Activated T-helper 2 cell treated with anti-CD3 and anti-CD28 coated beads, Interferon-gamma antibody, Interleukin-2, Interleukin-4, amounts not matched to agents 10 μg/mL and 5 μg/mL and 100 μg/mL, durations not matched to agents 14 hours and 24 hours and 36 hours (primary cell): ENCODE results near the gene SET. TPM values are rescaled to one million over a fixed set of nuclear protein-coding genes. Genes with fewer than 3 reads are reported as not detected.

Experiments used
- DNase-seq: peaks from one replicate; pipeline ENCODE4 v3.0.0; 2021; ENCODE audit warnings: low spot score
- H3K27ac Mint-ChIP-seq: one replicate; pipeline ENCODE4 v1.8.0; 2021; ENCODE audit warnings: mixed read lengths
- H3K27me3 Mint-ChIP-seq: one replicate; pipeline ENCODE4 v1.8.0; 2021; ENCODE audit warnings: low read depth, mixed read lengths
- H3K36me3 Mint-ChIP-seq: one replicate; pipeline ENCODE4 v1.8.0; 2021; ENCODE audit warnings: low read depth, mixed read lengths
- H3K4me1 Mint-ChIP-seq: one replicate; pipeline ENCODE4 v1.8.0; 2021; ENCODE audit warnings: low read depth, mixed read lengths
- H3K4me3 Mint-ChIP-seq: one replicate; pipeline ENCODE4 v1.8.0; 2021; ENCODE audit warnings: low read depth, mild to moderate bottlenecking, moderate library complexity, mixed read lengths
- H3K9me3 Mint-ChIP-seq: one replicate; pipeline ENCODE4 v1.8.0; 2021; ENCODE audit warnings: mixed read lengths
- intact Hi-C: fragments of 100-400 bp; cut with micrococcal nuclease; formaldehyde crosslinking; loops from one replicate; pipeline ENCODE4 v1.15.1; 2023
- total RNA-seq: library from RNA; stranded (reverse); gene quantifications from 2 replicates; pipeline ENCODE4 v1.2.3, GENCODE V29; 2022

SET gene
- total RNA-seq, 1 donor from 2014 or later: 756 TPM

- H3K27me3 Mint-ChIP-seq: no peaks in the 10 kb centered on the region
- no peaks in the 10 kb centered on the region for H3K9me3 Mint-ChIP-seq
- H3K4me3 Mint-ChIP-seq: no peak overlapping the region
- peaks cover 13% of the 10 kb centered on the region for H3K4me1 Mint-ChIP-seq
- peaks cover 5% of the 10 kb centered on the region for H3K36me3 Mint-ChIP-seq
- intact Hi-C loops: no loop called here
- no peak for DNase-seq
- no peak overlapping the region for H3K27ac Mint-ChIP-seq
Measured at GRCh38 chr9:128731093-128731492, 42.1 kb downstream of the SET start.

GRCh38 chr9:128731691-128732090, 42.7 kb downstream of the SET start:
- Mint-ChIP-seq H3K27ac (no peak overlapping the region), H3K4me3 (no peak overlapping the region), H3K27me3 (no peaks in the 10 kb centered on the region), H3K4me1 (peaks cover 11% of the 10 kb centered on the region), H3K9me3 (no peaks in the 10 kb centered on the region), H3K36me3 (peaks cover 5% of the 10 kb centered on the region)
- DNase-seq: no peak
- intact Hi-C loops: no loop called here

GRCh38 chr9:128732576-128732975, 43.6 kb downstream of the SET start:
- intact Hi-C loops: no loop called here

GRCh38 chr9:128733256-128733655, 44.2 kb downstream of the SET start:
- no peak overlapping the region for H3K27ac Mint-ChIP-seq
- no peak overlapping the region for H3K4me3 Mint-ChIP-seq
- no peaks in the 10 kb centered on the region for H3K27me3 Mint-ChIP-seq
- intact Hi-C loops: no loop called here
- peaks cover 8% of the 10 kb centered on the region for H3K4me1 Mint-ChIP-seq
- no peaks in the 10 kb centered on the region for H3K9me3 Mint-ChIP-seq
- H3K36me3 Mint-ChIP-seq: peaks cover 5% of the 10 kb centered on the region
- DNase-seq: no peak

More at GRCh38 chr9:128732576-128732975, 43.6 kb downstream of the SET start:
- H3K27ac Mint-ChIP-seq: no peak overlapping the region
- no peak for DNase-seq
- H3K4me1 Mint-ChIP-seq: peaks cover 9% of the 10 kb centered on the region
- no peaks in the 10 kb centered on the region for H3K9me3 Mint-ChIP-seq
- H3K27me3 Mint-ChIP-seq: no peaks in the 10 kb centered on the region
- no peak overlapping the region for H3K4me3 Mint-ChIP-seq
- peaks cover 5% of the 10 kb centered on the region for H3K36me3 Mint-ChIP-seq

DNA sequence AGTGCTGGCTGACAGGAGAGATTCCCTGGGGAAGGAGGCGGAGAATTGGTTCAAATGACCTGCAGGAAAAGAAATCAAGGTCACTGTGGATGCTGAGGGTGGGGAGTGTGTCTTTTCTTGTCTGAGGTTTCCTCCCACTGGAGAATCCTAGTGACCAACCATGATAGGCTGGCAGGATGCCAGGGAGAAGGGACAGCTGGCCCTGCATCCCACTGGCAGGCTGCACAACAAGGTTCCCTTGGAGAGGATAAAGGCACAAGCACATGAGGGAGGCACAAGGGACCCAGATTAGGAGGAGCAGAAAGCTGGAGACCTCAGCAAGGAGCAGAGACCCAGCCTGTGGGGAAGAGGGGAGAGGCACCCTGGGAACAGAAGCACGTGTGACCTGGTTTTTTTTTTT, 46.4 kb downstream of the SET start:
- Mint-ChIP-seq H3K27me3 (no peaks in the 10 kb centered on the region), H3K36me3 (peaks cover 5% of the 10 kb centered on the region), H3K27ac (no peak overlapping the region), H3K4me1 (peaks cover 8% of the 10 kb centered on the region), H3K4me3 (no peak overlapping the region), H3K9me3 (no peaks in the 10 kb centered on the region)
- no peak for DNase-seq
- intact Hi-C loops: no loop called here

GRCh38 chr9:128742401-128742800, 53.4 kb downstream of the SET start:
- Mint-ChIP-seq H3K27ac (no peak overlapping the region), H3K9me3 (no peaks in the 10 kb centered on the region), H3K27me3 (no peaks in the 10 kb centered on the region), H3K36me3 (no peaks in the 10 kb centered on the region), H3K4me1 (no peaks in the 10 kb centered on the region), H3K4me3 (no peak overlapping the region)
- no peak for DNase-seq
- intact Hi-C loops: no loop called here

GRCh38 chr9:128743421-128743820, 54.4 kb downstream of the SET start:
- H3K27ac Mint-ChIP-seq: no peak overlapping the region
- H3K36me3 Mint-ChIP-seq: no peaks in the 10 kb centered on the region
- DNase-seq: no peak
- no peaks in the 10 kb centered on the region for H3K9me3 Mint-ChIP-seq
- no peaks in the 10 kb centered on the region for H3K4me1 Mint-ChIP-seq
- H3K27me3 Mint-ChIP-seq: no peaks in the 10 kb centered on the region
- H3K4me3 Mint-ChIP-seq: no peak overlapping the region
- intact Hi-C loops: no loop called here

Other genes with a start within 250 kb of the SET start
- 61.5 and 64.4 TPM in 2 replicates for gene ODF2, start 233.2 kb upstream of the SET start, total RNA-seq
- 56.0 and 57.5 TPM in 2 replicates for gene GLE1, start 184.5 kb upstream of the SET start, total RNA-seq
- gene SPTAN1, start 136.6 kb upstream of the SET start, total RNA-seq: 286 and 303 TPM in 2 replicates
- 41.7 and 43.5 TPM in 2 replicates for gene DYNC2I2, start 32.4 kb upstream of the SET start, total RNA-seq
- gene PKN3, start 13.3 kb downstream of the SET start, total RNA-seq: 25.4 and 28.0 TPM in 2 replicates
- gene ZDHHC12, start 34.9 kb downstream of the SET start, total RNA-seq: 51.7 and 53.2 TPM in 2 replicates
- 18.6 and 18.7 TPM in 2 replicates for gene ZER1, start 82.7 kb downstream of the SET start, total RNA-seq
- gene TBC1D13, start 98.0 kb downstream of the SET start, total RNA-seq: 20.5 and 24.2 TPM in 2 replicates
- 19.9 and 21.7 TPM in 2 replicates for gene ENDOG, start 129.3 kb downstream of the SET start, total RNA-seq
- 126 and 127 TPM in 2 replicates for gene SPOUT1, start 140.6 kb downstream of the SET start, total RNA-seq
- gene KYAT1, start 192.7 kb downstream of the SET start, total RNA-seq: 13.6 and 14.0 TPM in 2 replicates
- 24.9 and 25.4 TPM in 2 replicates for gene LRRC8A, start 192.9 kb downstream of the SET start, total RNA-seq
- 0.44 and 0.68 TPM in 2 replicates for gene PHYHD1, start 231.8 kb downstream of the SET start, total RNA-seq